K562 (cell line): Measurements from ENCODE around the gene B4GALT5. TPM values are rescaled to one million over a fixed set of nuclear protein-coding genes. Genes with fewer than 3 reads are reported as not detected.

ENCODE experiments used
- ATAC-seq: fragments of 200-7000 bp; cut with Tn5 transposase; 3 replicates; pipeline ENCODE4 v1.9.1; 2020; ENCODE audit warnings: moderate library complexity
- BruUV-seq: library from RNA; stranded (reverse); fragments of 400-500 nt; replicated peaks from 2 replicates; lab custom pipeline; 2021; lab: Mats Ljungman, UMichigan
- CTCF ChIA-PET: fragments of 300-600 bp; formaldehyde crosslinking; extraction: SDS; loops from one replicate; lab custom pipeline; 2021; ENCODE audit warnings: low intra/inter-chr PET ratio; lab: Yijun Ruan, JAX
- POLR2A ChIA-PET: fragments of 300-600, 350-650 bp; sonication (Branson Sonifier 250); formaldehyde crosslinking; extraction: SDS; loops from one replicate; lab custom pipeline; 2021; ENCODE audit warnings: antibody characterized with exemption, inconsistent platforms; lab: Yijun Ruan, JAX
- DNase-seq, 4 experiments: peaks; one replicate each; pipeline versions ENCODE4 v3.0.0 to v3.0.0-alpha.2; 2011 to 2018; ENCODE audit warnings: low spot score in 3 of 4, mixed read lengths in 3 of 4; ENCODE audit errors: extremely low read depth in 1 of 4
- FAIRE-seq: peaks from 2 replicates; lab custom pipeline; 2011; peaks lifted over from hg19 to GRCh38; lab: Jason Lieb, UNC
- H2AFZ ChIP-seq: 2 replicates; pipeline ENCODE4 v1.6.0; 2011; ENCODE audit warnings: low read depth, low read length, control low read depth, inconsistent platforms
- H3K27ac ChIP-seq: fragments of 200-600 bp; 3 replicates; pipeline ENCODE4 v1.8.0; 2011; ENCODE audit warnings: low read depth, mild to moderate bottlenecking, control low read depth, inconsistent platforms, low read length, moderate library complexity, mixed read lengths; ENCODE audit errors: extremely low read depth
- H3K27me3 ChIP-seq, 2 experiments: fragments of 300-600 bp in 1 of 2; 2 replicates in 1 of 2; 3 replicates in 1 of 2; pipeline versions ENCODE4 v1.6.0 to v1.8.0; 2011; ENCODE audit warnings: inconsistent platforms in 2 of 2, low read length in 2 of 2, mild to moderate bottlenecking in 1 of 2, mixed read lengths in 1 of 2, moderate library complexity in 1 of 2; ENCODE audit not compliant: control insufficient read depth in 2 of 2, insufficient read depth in 2 of 2
- H3K36me3 ChIP-seq: fragments of 300-600 bp; 3 replicates; pipeline ENCODE4 v1.8.0; 2011; ENCODE audit warnings: mild to moderate bottlenecking, low read length, inconsistent platforms; ENCODE audit not compliant: control insufficient read depth, insufficient read depth
- H3K4me1 ChIP-seq, 2 experiments: fragments of 200-600 bp in 1 of 2; replicated peaks in 1 of 2; 2 replicates in 1 of 2; 3 replicates in 1 of 2; pipeline versions ENCODE4 v1.5.1 to v1.8.0; 2011; ENCODE audit warnings: inconsistent platforms in 2 of 2, low read length in 2 of 2, mild to moderate bottlenecking in 1 of 2, mixed read lengths in 1 of 2, moderate library complexity in 1 of 2; ENCODE audit not compliant: control insufficient read depth in 2 of 2, insufficient read depth in 2 of 2
- H3K4me2 ChIP-seq: 2 replicates; pipeline ENCODE4 v1.6.1; 2011; ENCODE audit warnings: low read length, control low read depth, inconsistent platforms, mixed read lengths; ENCODE audit not compliant: insufficient read depth
- H3K4me3 ChIP-seq: fragments of 200-600 bp; sonication (generic), shearing (Covaris generic); 2 replicates; pipeline ENCODE4 v1.5.1; 2016; ENCODE audit warnings: control low read depth, inconsistent platforms
- H3K79me2 ChIP-seq: fragments of 200-600 bp; 3 replicates; pipeline ENCODE4 v1.8.0; 2011; ENCODE audit warnings: low read length, inconsistent platforms; ENCODE audit not compliant: control insufficient read depth, insufficient read depth
- H3K9ac ChIP-seq, 2 experiments: 2 replicates each; pipeline versions ENCODE4 v1.6.0 to v1.6.1; 2011; ENCODE audit warnings: low read depth in 2 of 2, low read length in 2 of 2, control low read depth in 1 of 2, inconsistent platforms in 1 of 2, mild to moderate bottlenecking in 1 of 2, mixed read lengths in 1 of 2; ENCODE audit not compliant: insufficient read depth in 1 of 2
- H3K9me1 ChIP-seq: one replicate; pipeline ENCODE4 v1.6.0; 2011; ENCODE audit warnings: inconsistent platforms, mild to moderate bottlenecking, low read length, moderate library complexity; ENCODE audit not compliant: control insufficient read depth, insufficient read depth
- H3K9me3 ChIP-seq: replicated peaks from 2 replicates; pipeline ENCODE4 v1.5.1; 2011; ENCODE audit warnings: low read depth, low read length, inconsistent platforms; ENCODE audit not compliant: control insufficient read depth, insufficient read depth
- H4K20me1 ChIP-seq: replicated peaks from 2 replicates; pipeline ENCODE4 v1.6.1; 2011; ENCODE audit warnings: low read length, inconsistent platforms, mixed read lengths; ENCODE audit not compliant: control insufficient read depth, insufficient read depth
- ADNP ChIP-seq: fragments of 200-800 bp; sonication (Bioruptor generic); IDR thresholded peaks from 2 replicates; pipeline ENCODE4 v1.6.1; 2016; ENCODE audit warnings: missing genetic modification characterization, missing compliant biosample characterization
- BCOR ChIP-seq: fragments of 450-650 bp; IDR thresholded peaks from 2 replicates; pipeline ENCODE4 v1.6.1; 2016
- HMG20B ChIP-seq: fragments of 250-450 bp; sonication (Bioruptor Pico); IDR thresholded peaks from 2 replicates; pipeline ENCODE4 v1.5.0; 2021; ENCODE audit warnings: mild to moderate bottlenecking
- KAT2B ChIP-seq: IDR thresholded peaks from one replicate; pipeline ENCODE4 v1.6.1; 2012; ENCODE audit warnings: low read depth, mild to moderate bottlenecking, control low read depth, inconsistent platforms, low read length, moderate library complexity
- KDM1A ChIP-seq, 2 experiments: fragments of 450-650 bp; IDR thresholded peaks; 2 replicates each; pipeline ENCODE4 v1.6.1; 2016; ENCODE audit warnings: mild to moderate bottlenecking in 2 of 2
- POU5F1 ChIP-seq: fragments of 150-350 bp; IDR thresholded peaks from 2 replicates; pipeline ENCODE4 v1.6.1; 2014; ENCODE audit warnings: borderline replicate concordance, low read length, low read depth, mild to moderate bottlenecking; ENCODE audit not compliant: partially characterized antibody
- RBM25 ChIP-seq: fragments of 200-400 bp; formaldehyde crosslinking; IDR thresholded peaks from 2 replicates; pipeline ENCODE4 v1.6.1; 2018; ENCODE audit warnings: low read length, low read depth, moderate library complexity; ENCODE audit not compliant: severe bottlenecking
- TCF7 ChIP-seq: sonication (generic); IDR thresholded peaks from 2 replicates; pipeline ENCODE4 v1.6.1; 2016; ENCODE audit warnings: antibody characterized with exemption, borderline replicate concordance
- ZNF41 ChIP-seq: fragments of 250-450 bp; sonication (Bioruptor Pico); conservative IDR thresholded peaks from 2 replicates; pipeline ENCODE4 v1.4.0; 2020; ENCODE audit warnings: mild to moderate bottlenecking
- ZNF785 ChIP-seq: fragments of 250-450 bp; sonication (Bioruptor Pico); IDR thresholded peaks from 2 replicates; pipeline ENCODE4 v1.4.0; 2020; ENCODE audit warnings: mild to moderate bottlenecking
- WGBS: fragments of 100-300 bp; shearing (Covaris generic); methylation state at CpG from one replicate; pipeline ENCODE4 v1.1.6; 2016; ENCODE audit warnings: low coverage, mixed read lengths; ENCODE audit not compliant: insufficient coverage; ENCODE audit errors: missing lambda C conversion rate; 5-methylcytosine and 5-hydroxymethylcytosine counted together
- in situ Hi-C: fragments of 300-500 bp; cut with MboI; formaldehyde crosslinking; loops from 4 replicates; pipeline ENCODE4 v1.15.0; 2018; ENCODE audit warnings: inconsistent platforms, mixed read lengths
- intact Hi-C: fragments of 100-400 bp; cut with micrococcal nuclease; formaldehyde crosslinking; loops from 2 replicates; pipeline ENCODE4 v1.14.2; 2022
- polyA plus RNA-seq, 8 experiments: library from polyadenylated mRNA; depleted of rRNA in 4 of 8; stranded (reverse) in 5 of 8; unstranded in 3 of 8; fragments of >200 nt; fragmentation: Nextera tagmentation in 2 of 8; fragmentation: Illumina TruSeq in 1 of 8; extraction: Ambion mirVana in 2 of 8; extraction: Trizol in 1 of 8; gene quantifications; 2 replicates each; pipeline versions ENCODE4 v1.2.1 to v1.2.3, GENCODE V29; 2011 to 2014; ENCODE audit warnings: inconsistent platforms in 1 of 8, missing spikeins in 1 of 8
- total RNA-seq, 7 experiments: library from RNA; depleted of rRNA in 6 of 7; stranded (reverse); fragments of >200 nt in 6 of 7; fragmentation: Illumina TruSeq in 2 of 7; extraction: Trizol in 2 of 7; gene quantifications; 2 replicates each; pipeline versions ENCODE4 v1.2.1 to v1.2.3, GENCODE V29; 2011 to 2021; ENCODE audit warnings: low replicate concordance in 1 of 7
- TF ChIP-seq, protein P1 (sequence below): fragments of 200-600 bp; sonication (generic); IDR thresholded peaks from one replicate; pipeline ENCODE4 v1.6.1; 2012; ENCODE audit warnings: mild to moderate bottlenecking, low read depth, low read length, inconsistent platforms

The B4GALT5 gene
- total and polyA plus RNA-seq, 9 of the 15 experiments (the other 6 are each of a cell fraction or from before 2014, with no cell fraction given) = 8.5 to 32.6 (median 23.4) TPM

GRCh38 chr20:49593466-49594142 lies 120.1 kb downstream of the B4GALT5 start:
- CTCF ChIA-PET = no interaction called here
- intact Hi-C loops (no loop called here), in situ Hi-C loops (no loop called here)
- H3K79me2 ChIP-seq = no peaks in the 10 kb centered on the region
- H3K27ac ChIP-seq = no peak overlapping the region
- ATAC-seq = no peak
- no peak overlapping the region for H3K4me2 ChIP-seq
- no peaks in the 10 kb centered on the region for H3K9me1 ChIP-seq
- no peak for FAIRE-seq
- 0 out of 5 replicates have a peak, but pooled peaks cover 0 to 3% of the 10 kb centered on the region in 2 experiments for H3K4me1 ChIP-seq
- WGBS = 7% methylated on average over 12 of the region's 15 CpGs
- DNase-seq = no peak
- H3K36me3 ChIP-seq = no peaks in the 10 kb centered on the region
- POLR2A ChIA-PET = interaction anchor here (0.7 kb wide), 1 partner anchor 63 kb away, joined by 4 read pairs; no protein-coding TSS in a partner anchor
- H4K20me1 ChIP-seq = peaks cover 6% of the 10 kb centered on the region; the same call in 1 of the 2 replicates
- H2AFZ ChIP-seq = no peak overlapping the region
- H3K27me3 ChIP-seq = peaks cover 37 to 55% of the 10 kb centered on the region in 2 experiments
- no peaks in the 10 kb centered on the region for H3K9me3 ChIP-seq
- no peak overlapping the region for H3K9ac ChIP-seq
- H3K4me3 ChIP-seq = no peak overlapping the region
- BruUV-seq = no TSS peak
- no peak for TF ChIP-seq ZNF785 (CRISPR knock-in tag)
- TF ChIP-seq RBM25 = peak; percentile 72
- TF ChIP-seq, protein P1, sequence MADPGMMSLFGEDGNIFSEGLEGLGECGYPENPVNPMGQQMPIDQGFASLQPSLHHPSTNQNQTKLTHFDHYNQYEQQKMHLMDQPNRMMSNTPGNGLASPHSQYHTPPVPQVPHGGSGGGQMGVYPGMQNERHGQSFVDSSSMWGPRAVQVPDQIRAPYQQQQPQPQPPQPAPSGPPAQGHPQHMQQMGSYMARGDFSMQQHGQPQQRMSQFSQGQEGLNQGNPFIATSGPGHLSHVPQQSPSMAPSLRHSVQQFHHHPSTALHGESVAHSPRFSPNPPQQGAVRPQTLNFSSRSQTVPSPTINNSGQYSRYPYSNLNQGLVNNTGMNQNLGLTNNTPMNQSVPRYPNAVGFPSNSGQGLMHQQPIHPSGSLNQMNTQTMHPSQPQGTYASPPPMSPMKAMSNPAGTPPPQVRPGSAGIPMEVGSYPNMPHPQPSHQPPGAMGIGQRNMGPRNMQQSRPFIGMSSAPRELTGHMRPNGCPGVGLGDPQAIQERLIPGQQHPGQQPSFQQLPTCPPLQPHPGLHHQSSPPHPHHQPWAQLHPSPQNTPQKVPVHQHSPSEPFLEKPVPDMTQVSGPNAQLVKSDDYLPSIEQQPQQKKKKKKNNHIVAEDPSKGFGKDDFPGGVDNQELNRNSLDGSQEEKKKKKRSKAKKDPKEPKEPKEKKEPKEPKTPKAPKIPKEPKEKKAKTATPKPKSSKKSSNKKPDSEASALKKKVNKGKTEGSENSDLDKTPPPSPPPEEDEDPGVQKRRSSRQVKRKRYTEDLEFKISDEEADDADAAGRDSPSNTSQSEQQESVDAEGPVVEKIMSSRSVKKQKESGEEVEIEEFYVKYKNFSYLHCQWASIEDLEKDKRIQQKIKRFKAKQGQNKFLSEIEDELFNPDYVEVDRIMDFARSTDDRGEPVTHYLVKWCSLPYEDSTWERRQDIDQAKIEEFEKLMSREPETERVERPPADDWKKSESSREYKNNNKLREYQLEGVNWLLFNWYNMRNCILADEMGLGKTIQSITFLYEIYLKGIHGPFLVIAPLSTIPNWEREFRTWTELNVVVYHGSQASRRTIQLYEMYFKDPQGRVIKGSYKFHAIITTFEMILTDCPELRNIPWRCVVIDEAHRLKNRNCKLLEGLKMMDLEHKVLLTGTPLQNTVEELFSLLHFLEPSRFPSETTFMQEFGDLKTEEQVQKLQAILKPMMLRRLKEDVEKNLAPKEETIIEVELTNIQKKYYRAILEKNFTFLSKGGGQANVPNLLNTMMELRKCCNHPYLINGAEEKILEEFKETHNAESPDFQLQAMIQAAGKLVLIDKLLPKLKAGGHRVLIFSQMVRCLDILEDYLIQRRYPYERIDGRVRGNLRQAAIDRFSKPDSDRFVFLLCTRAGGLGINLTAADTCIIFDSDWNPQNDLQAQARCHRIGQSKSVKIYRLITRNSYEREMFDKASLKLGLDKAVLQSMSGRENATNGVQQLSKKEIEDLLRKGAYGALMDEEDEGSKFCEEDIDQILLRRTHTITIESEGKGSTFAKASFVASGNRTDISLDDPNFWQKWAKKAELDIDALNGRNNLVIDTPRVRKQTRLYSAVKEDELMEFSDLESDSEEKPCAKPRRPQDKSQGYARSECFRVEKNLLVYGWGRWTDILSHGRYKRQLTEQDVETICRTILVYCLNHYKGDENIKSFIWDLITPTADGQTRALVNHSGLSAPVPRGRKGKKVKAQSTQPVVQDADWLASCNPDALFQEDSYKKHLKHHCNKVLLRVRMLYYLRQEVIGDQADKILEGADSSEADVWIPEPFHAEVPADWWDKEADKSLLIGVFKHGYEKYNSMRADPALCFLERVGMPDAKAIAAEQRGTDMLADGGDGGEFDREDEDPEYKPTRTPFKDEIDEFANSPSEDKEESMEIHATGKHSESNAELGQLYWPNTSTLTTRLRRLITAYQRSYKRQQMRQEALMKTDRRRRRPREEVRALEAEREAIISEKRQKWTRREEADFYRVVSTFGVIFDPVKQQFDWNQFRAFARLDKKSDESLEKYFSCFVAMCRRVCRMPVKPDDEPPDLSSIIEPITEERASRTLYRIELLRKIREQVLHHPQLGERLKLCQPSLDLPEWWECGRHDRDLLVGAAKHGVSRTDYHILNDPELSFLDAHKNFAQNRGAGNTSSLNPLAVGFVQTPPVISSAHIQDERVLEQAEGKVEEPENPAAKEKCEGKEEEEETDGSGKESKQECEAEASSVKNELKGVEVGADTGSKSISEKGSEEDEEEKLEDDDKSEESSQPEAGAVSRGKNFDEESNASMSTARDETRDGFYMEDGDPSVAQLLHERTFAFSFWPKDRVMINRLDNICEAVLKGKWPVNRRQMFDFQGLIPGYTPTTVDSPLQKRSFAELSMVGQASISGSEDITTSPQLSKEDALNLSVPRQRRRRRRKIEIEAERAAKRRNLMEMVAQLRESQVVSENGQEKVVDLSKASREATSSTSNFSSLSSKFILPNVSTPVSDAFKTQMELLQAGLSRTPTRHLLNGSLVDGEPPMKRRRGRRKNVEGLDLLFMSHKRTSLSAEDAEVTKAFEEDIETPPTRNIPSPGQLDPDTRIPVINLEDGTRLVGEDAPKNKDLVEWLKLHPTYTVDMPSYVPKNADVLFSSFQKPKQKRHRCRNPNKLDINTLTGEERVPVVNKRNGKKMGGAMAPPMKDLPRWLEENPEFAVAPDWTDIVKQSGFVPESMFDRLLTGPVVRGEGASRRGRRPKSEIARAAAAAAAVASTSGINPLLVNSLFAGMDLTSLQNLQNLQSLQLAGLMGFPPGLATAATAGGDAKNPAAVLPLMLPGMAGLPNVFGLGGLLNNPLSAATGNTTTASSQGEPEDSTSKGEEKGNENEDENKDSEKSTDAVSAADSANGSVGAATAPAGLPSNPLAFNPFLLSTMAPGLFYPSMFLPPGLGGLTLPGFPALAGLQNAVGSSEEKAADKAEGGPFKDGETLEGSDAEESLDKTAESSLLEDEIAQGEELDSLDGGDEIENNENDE = no peak
- no peak for TF ChIP-seq HMG20B (CRISPR knock-in tag)
- no peak for TF ChIP-seq KAT2B
- peak; percentile 53 for TF ChIP-seq BCOR
- no peak for TF ChIP-seq POU5F1
- TF ChIP-seq ZNF41 (CRISPR knock-in tag) = no peak
- peak in 1 of 2 experiments; percentile 40; a peak in 1 of 4 replicates for TF ChIP-seq KDM1A (IDR thresholded peaks at IDR 0.05)
- no peak for TF ChIP-seq TCF7
- peak; percentile 62; the same call in 1 of the 2 replicates for TF ChIP-seq ADNP (tag)
